SK-N-SH (cell line): ENCODE data around the gene EIF6. TPM values are rescaled to one million over a fixed set of nuclear protein-coding genes. Genes with fewer than 3 reads are reported as not detected.
A peak's percentile ranks its signal among the peaks of the same experiment; 100 is the strongest.

ENCODE experiments used
- CTCF ChIA-PET: fragments of 300-600, 350-600 bp; formaldehyde crosslinking; extraction: SDS; loops from one replicate; lab custom pipeline; 2021; lab: Yijun Ruan, JAX
- POLR2A ChIA-PET: fragments of 350-600 bp; sonication (Branson Sonifier 250); formaldehyde crosslinking; extraction: SDS; loops from one replicate; lab custom pipeline; 2020; ENCODE audit warnings: antibody characterized with exemption, inconsistent platforms; lab: Yijun Ruan, JAX
- DNase-seq: peaks from one replicate; pipeline ENCODE4 v3.0.0; 2012
- H2AFZ ChIP-seq: fragments of 200-600 bp; sonication (generic); 2 replicates; pipeline ENCODE4 v1.8.1; 2016; ENCODE audit warnings: antibody characterized with exemption, mild to moderate bottlenecking, low read depth
- H3F3A ChIP-seq: fragments of 200-600 bp; sonication (generic); replicated peaks from 2 replicates; pipeline ENCODE3; 2016; ENCODE audit warnings: antibody characterized with exemption, mild to moderate bottlenecking; ENCODE audit not compliant: insufficient read depth
- H3K27ac ChIP-seq, 2 experiments: fragments of 200-500 bp in 1 of 2; fragments of 200-600 bp in 1 of 2; sonication (Bioruptor generic) in 1 of 2; sonication (generic), shearing (Covaris generic) in 1 of 2; 2 replicates each; pipeline versions ENCODE4 v1.5.1 to v1.6.1; 2014 to 2016; ENCODE audit warnings: low read depth in 2 of 2, inconsistent platforms in 1 of 2, low read length in 1 of 2, mild to moderate bottlenecking in 1 of 2, mixed read lengths in 1 of 2
- H3K27me3 ChIP-seq: fragments of 200-600 bp; sonication (generic), shearing (Covaris generic); 2 replicates; pipeline ENCODE4 v1.6.1; 2016; ENCODE audit warnings: mixed run types; ENCODE audit not compliant: insufficient read depth
- H3K36me3 ChIP-seq, 2 experiments: fragments of 200-500 bp in 1 of 2; fragments of 200-600 bp in 1 of 2; sonication (Bioruptor generic) in 1 of 2; sonication (generic) in 1 of 2; replicated peaks in 1 of 2; 2 replicates each; pipeline versions ENCODE3 to v1.5.1; 2014 to 2016; ENCODE audit warnings: low read length in 1 of 2, mild to moderate bottlenecking in 1 of 2; ENCODE audit not compliant: insufficient read depth in 2 of 2, control insufficient read depth in 1 of 2
- H3K4me1 ChIP-seq, 2 experiments: fragments of 200-500 bp in 1 of 2; fragments of 200-600 bp in 1 of 2; sonication (Bioruptor generic) in 1 of 2; sonication (generic), shearing (Covaris generic) in 1 of 2; 2 replicates each; pipeline versions ENCODE4 v1.5.1 to v1.6.1; 2014 to 2016; ENCODE audit warnings: low read depth in 1 of 2, low read length in 1 of 2, mixed run types in 1 of 2; ENCODE audit not compliant: insufficient read depth in 2 of 2, control insufficient read depth in 1 of 2
- H3K4me2 ChIP-seq: fragments of 200-600 bp; sonication (generic), shearing (Covaris generic); 2 replicates; pipeline ENCODE4 v1.6.1; 2017; ENCODE audit warnings: mixed run types
- H3K4me3 ChIP-seq, 2 experiments: fragments of 200-500 bp in 1 of 2; fragments of 200-600 bp in 1 of 2; sonication (Bioruptor generic) in 1 of 2; sonication (generic), shearing (Covaris generic) in 1 of 2; 2 replicates each; pipeline versions ENCODE4 v1.5.1 to v1.8.1; 2014 to 2016; ENCODE audit warnings: low read depth in 2 of 2, inconsistent platforms in 1 of 2, low read length in 1 of 2, mild to moderate bottlenecking in 1 of 2, mixed read lengths in 1 of 2, moderate library complexity in 1 of 2
- H3K79me2 ChIP-seq: fragments of 200-600 bp; sonication (generic); 2 replicates; pipeline ENCODE4 v1.8.1; 2017; ENCODE audit warnings: mild to moderate bottlenecking; ENCODE audit not compliant: insufficient read depth
- H3K9ac ChIP-seq: fragments of 200-600 bp; sonication (generic); 2 replicates; pipeline ENCODE4 v1.6.1; 2017; ENCODE audit warnings: mixed run types
- H3K9me2 ChIP-seq: fragments of 200-600 bp; sonication (generic); 2 replicates; pipeline ENCODE4 v1.6.1; 2017; ENCODE audit warnings: mixed run types
- H3K9me3 ChIP-seq: fragments of 200-600 bp; sonication (generic); 2 replicates; pipeline ENCODE4 v1.6.1; 2017; ENCODE audit warnings: mixed run types, mild to moderate bottlenecking, moderate library complexity
- H4K20me1 ChIP-seq: fragments of 200-600 bp; sonication (generic); 2 replicates; pipeline ENCODE4 v1.6.1; 2017; ENCODE audit warnings: mild to moderate bottlenecking, mixed run types; ENCODE audit not compliant: insufficient read depth
- FOSL2 ChIP-seq: IDR thresholded peaks from 2 replicates; pipeline ENCODE4 v1.4.0; 2012; ENCODE audit warnings: low read depth, mild to moderate bottlenecking, moderate library complexity, borderline replicate concordance
- FOXM1 ChIP-seq: IDR thresholded peaks from 2 replicates; pipeline ENCODE4 v1.4.0; 2012; ENCODE audit warnings: low read depth, mild to moderate bottlenecking
- GABPA ChIP-seq: IDR thresholded peaks from 2 replicates; pipeline ENCODE4 v1.4.0; 2012; ENCODE audit warnings: low read depth, mild to moderate bottlenecking
- GATA2 ChIP-seq: sonication (generic); formaldehyde crosslinking; IDR thresholded peaks from 2 replicates; pipeline ENCODE4 v1.5.0; 2020; ENCODE audit warnings: mild to moderate bottlenecking, missing genetic modification reagents
- IRF3 ChIP-seq: fragments of 150-350 bp; IDR thresholded peaks from 2 replicates; pipeline ENCODE4 v1.6.1; 2016; ENCODE audit warnings: mild to moderate bottlenecking, low read depth, low read length
- JUND ChIP-seq: IDR thresholded peaks from 2 replicates; pipeline ENCODE4 v1.4.0; 2012
- NFIC ChIP-seq: IDR thresholded peaks from 2 replicates; pipeline ENCODE4 v1.4.0; 2012; ENCODE audit warnings: borderline replicate concordance
- POLR2AphosphoS5 ChIP-seq: IDR thresholded peaks from 2 replicates; pipeline ENCODE4 v1.6.1; 2012; ENCODE audit warnings: low read depth, low read length
- RAD21 ChIP-seq: IDR thresholded peaks from 2 replicates; pipeline ENCODE4 v1.6.1; 2012; ENCODE audit warnings: mild to moderate bottlenecking, low read length
- RCOR1 ChIP-seq: fragments of 150-350 bp; IDR thresholded peaks from 2 replicates; pipeline ENCODE4 v1.6.1; 2017; ENCODE audit warnings: antibody characterized with exemption, low read length
- RFX5 ChIP-seq: IDR thresholded peaks from 2 replicates; pipeline ENCODE4 v1.6.1; 2012; ENCODE audit warnings: mild to moderate bottlenecking, improper control_type of control experiment, low read length
- RXRA ChIP-seq: IDR thresholded peaks from 2 replicates; pipeline ENCODE4 v1.4.0; 2012; ENCODE audit warnings: low read depth, mild to moderate bottlenecking, borderline replicate concordance
- TAF1 ChIP-seq: IDR thresholded peaks from 2 replicates; pipeline ENCODE4 v1.6.1; 2012; ENCODE audit warnings: low read depth, mild to moderate bottlenecking, low read length, moderate library complexity, borderline replicate concordance
- TCF12 ChIP-seq: IDR thresholded peaks from 2 replicates; pipeline ENCODE4 v1.4.0; 2012
- TEAD4 ChIP-seq: IDR thresholded peaks from 2 replicates; pipeline ENCODE4 v1.4.0; 2012; ENCODE audit warnings: mild to moderate bottlenecking, borderline replicate concordance; ENCODE audit not compliant: insufficient read depth
- YY1 ChIP-seq: IDR thresholded peaks from 2 replicates; pipeline ENCODE4 v1.4.0; 2012; ENCODE audit warnings: low read depth, mild to moderate bottlenecking
- WGBS: methylation state at CpG from one replicate; pipeline ENCODE4 v1.1.6; 2017; ENCODE audit warnings: low lambda C conversion rate; 5-methylcytosine and 5-hydroxymethylcytosine counted together
- polyA plus RNA-seq, 3 experiments: library from polyadenylated mRNA; depleted of rRNA; stranded (reverse); fragments of >200 nt; gene quantifications; 2 replicates each; pipeline ENCODE4 v1.2.3, GENCODE V29; 2012
- TF ChIP-seq, protein P1 (sequence below): IDR thresholded peaks from 2 replicates; pipeline ENCODE4 v1.4.0; 2012; ENCODE audit warnings: low read depth, borderline replicate concordance
- TF ChIP-seq, protein P2 (sequence below): IDR thresholded peaks from 2 replicates; pipeline ENCODE4 v1.4.0; 2012; ENCODE audit warnings: low read depth, borderline replicate concordance
- TF ChIP-seq, protein P3 (sequence below): fragments of 200-600 bp; sonication (generic); IDR thresholded peaks from 2 replicates; pipeline ENCODE4 v1.6.1; 2017; ENCODE audit warnings: antibody characterized with exemption, mild to moderate bottlenecking, moderate library complexity
- TF ChIP-seq, protein P4 (sequence below): IDR thresholded peaks from 2 replicates; pipeline ENCODE4 v1.6.1; 2012; ENCODE audit warnings: mild to moderate bottlenecking, low read depth, low read length, moderate library complexity
- TF ChIP-seq, protein P5 (sequence below): IDR thresholded peaks from 2 replicates; pipeline ENCODE4 v1.4.0; 2012; ENCODE audit warnings: low read depth

The EIF6 gene
- polyA plus RNA-seq, 1 of the 3 experiments (the other 2 are of a cell fraction): 356 TPM

GRCh38 chr20:35326740-35327073 lies 42.1 kb upstream of the EIF6 start (continued):
- TF ChIP-seq, protein P1, sequence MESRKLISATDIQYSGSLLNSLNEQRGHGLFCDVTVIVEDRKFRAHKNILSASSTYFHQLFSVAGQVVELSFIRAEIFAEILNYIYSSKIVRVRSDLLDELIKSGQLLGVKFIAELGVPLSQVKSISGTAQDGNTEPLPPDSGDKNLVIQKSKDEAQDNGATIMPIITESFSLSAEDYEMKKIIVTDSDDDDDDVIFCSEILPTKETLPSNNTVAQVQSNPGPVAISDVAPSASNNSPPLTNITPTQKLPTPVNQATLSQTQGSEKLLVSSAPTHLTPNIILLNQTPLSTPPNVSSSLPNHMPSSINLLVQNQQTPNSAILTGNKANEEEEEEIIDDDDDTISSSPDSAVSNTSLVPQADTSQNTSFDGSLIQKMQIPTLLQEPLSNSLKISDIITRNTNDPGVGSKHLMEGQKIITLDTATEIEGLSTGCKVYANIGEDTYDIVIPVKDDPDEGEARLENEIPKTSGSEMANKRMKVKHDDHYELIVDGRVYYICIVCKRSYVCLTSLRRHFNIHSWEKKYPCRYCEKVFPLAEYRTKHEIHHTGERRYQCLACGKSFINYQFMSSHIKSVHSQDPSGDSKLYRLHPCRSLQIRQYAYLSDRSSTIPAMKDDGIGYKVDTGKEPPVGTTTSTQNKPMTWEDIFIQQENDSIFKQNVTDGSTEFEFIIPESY: no peak
- TF ChIP-seq POLR2AphosphoS5: no peak

DNA sequence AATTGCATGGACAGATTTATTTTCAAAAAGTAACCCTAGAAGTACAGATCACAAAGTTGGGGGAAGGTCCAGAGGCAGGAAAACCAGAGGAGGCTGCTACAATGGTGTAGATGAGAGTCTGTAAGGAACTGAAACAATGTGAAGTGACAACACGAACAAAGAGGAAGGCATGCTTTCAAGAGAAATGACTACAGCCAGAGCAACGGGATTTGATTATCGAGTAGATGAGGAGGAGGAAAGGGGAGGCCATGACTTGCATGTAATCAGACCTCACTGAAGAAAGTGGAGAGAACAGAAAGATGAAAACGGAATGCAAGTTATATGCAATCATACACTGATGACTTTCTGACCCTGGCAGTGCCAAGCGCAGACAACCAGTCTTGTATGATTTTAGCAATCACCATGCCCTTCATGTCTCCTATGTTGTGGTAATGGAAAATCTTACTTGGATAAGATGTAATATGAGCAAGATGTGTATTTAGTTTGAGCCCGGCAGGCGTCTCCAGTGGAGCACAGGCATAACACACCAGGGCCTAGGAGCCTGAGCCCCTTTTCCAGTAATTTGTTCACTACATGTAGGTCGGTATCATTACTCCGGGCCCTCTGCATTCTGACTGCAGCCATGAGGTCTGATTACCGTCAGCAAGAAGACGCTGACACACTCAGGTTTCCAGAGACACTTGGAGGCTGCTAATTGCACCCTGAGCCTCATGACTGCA lies 41.6 kb upstream of the EIF6 start:
- no peak overlapping the region for H3K4me2 ChIP-seq
- H3K79me2 ChIP-seq: no peaks in the 10 kb centered on the region
- no peak for DNase-seq
- 80% methylated on average over 9 of the region's 11 CpGs for WGBS
- H3K36me3 ChIP-seq: peaks cover 0 to 7% of the 10 kb centered on the region in 2 experiments
- H3K9me3 ChIP-seq: no peaks in the 10 kb centered on the region
- no peak overlapping the region for H3K9ac ChIP-seq
- POLR2A ChIA-PET: no interaction called here
- no peaks in the 10 kb centered on the region for H4K20me1 ChIP-seq
- H3K4me3 ChIP-seq: no peak overlapping the region
- TF ChIP-seq FOSL2: no peak
- TF ChIP-seq RAD21: no peak
- TF ChIP-seq, protein P2, sequence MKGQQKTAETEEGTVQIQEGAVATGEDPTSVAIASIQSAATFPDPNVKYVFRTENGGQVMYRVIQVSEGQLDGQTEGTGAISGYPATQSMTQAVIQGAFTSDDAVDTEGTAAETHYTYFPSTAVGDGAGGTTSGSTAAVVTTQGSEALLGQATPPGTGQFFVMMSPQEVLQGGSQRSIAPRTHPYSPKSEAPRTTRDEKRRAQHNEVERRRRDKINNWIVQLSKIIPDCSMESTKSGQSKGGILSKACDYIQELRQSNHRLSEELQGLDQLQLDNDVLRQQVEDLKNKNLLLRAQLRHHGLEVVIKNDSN: no peak
- TF ChIP-seq, protein P3, sequence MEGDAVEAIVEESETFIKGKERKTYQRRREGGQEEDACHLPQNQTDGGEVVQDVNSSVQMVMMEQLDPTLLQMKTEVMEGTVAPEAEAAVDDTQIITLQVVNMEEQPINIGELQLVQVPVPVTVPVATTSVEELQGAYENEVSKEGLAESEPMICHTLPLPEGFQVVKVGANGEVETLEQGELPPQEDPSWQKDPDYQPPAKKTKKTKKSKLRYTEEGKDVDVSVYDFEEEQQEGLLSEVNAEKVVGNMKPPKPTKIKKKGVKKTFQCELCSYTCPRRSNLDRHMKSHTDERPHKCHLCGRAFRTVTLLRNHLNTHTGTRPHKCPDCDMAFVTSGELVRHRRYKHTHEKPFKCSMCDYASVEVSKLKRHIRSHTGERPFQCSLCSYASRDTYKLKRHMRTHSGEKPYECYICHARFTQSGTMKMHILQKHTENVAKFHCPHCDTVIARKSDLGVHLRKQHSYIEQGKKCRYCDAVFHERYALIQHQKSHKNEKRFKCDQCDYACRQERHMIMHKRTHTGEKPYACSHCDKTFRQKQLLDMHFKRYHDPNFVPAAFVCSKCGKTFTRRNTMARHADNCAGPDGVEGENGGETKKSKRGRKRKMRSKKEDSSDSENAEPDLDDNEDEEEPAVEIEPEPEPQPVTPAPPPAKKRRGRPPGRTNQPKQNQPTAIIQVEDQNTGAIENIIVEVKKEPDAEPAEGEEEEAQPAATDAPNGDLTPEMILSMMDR: no peak
- TF ChIP-seq, protein P4, sequence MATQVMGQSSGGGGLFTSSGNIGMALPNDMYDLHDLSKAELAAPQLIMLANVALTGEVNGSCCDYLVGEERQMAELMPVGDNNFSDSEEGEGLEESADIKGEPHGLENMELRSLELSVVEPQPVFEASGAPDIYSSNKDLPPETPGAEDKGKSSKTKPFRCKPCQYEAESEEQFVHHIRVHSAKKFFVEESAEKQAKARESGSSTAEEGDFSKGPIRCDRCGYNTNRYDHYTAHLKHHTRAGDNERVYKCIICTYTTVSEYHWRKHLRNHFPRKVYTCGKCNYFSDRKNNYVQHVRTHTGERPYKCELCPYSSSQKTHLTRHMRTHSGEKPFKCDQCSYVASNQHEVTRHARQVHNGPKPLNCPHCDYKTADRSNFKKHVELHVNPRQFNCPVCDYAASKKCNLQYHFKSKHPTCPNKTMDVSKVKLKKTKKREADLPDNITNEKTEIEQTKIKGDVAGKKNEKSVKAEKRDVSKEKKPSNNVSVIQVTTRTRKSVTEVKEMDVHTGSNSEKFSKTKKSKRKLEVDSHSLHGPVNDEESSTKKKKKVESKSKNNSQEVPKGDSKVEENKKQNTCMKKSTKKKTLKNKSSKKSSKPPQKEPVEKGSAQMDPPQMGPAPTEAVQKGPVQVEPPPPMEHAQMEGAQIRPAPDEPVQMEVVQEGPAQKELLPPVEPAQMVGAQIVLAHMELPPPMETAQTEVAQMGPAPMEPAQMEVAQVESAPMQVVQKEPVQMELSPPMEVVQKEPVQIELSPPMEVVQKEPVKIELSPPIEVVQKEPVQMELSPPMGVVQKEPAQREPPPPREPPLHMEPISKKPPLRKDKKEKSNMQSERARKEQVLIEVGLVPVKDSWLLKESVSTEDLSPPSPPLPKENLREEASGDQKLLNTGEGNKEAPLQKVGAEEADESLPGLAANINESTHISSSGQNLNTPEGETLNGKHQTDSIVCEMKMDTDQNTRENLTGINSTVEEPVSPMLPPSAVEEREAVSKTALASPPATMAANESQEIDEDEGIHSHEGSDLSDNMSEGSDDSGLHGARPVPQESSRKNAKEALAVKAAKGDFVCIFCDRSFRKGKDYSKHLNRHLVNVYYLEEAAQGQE: no peak
- TF ChIP-seq FOXM1: no peak
- TF ChIP-seq, protein P5, sequence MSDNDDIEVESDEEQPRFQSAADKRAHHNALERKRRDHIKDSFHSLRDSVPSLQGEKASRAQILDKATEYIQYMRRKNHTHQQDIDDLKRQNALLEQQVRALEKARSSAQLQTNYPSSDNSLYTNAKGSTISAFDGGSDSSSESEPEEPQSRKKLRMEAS: no peak
- no peak for TF ChIP-seq RXRA
- no peak for TF ChIP-seq JUND
- no peak for TF ChIP-seq POLR2AphosphoS5
- no peak for TF ChIP-seq NFIC
- no peak for TF ChIP-seq IRF3
- TF ChIP-seq RCOR1: no peak
- TF ChIP-seq TCF12: no peak
- no peak for TF ChIP-seq RFX5
- no peak for TF ChIP-seq TAF1
- no peak for TF ChIP-seq TEAD4
- no peak for TF ChIP-seq GABPA
- TF ChIP-seq YY1: no peak
- TF ChIP-seq GATA2 (CRISPR knock-in tag): no peak
- no peaks in the 10 kb centered on the region for H3K9me2 ChIP-seq
- no peaks in the 10 kb centered on the region for H3K27me3 ChIP-seq
- CTCF ChIA-PET: interaction anchor here (1.1 to 1.3 kb wide), 2 partner anchors 19 kb away, joined by 3 read pairs; no protein-coding TSS in a partner anchor
- H3K4me1 ChIP-seq: peaks cover 16 to 17% of the 10 kb centered on the region in 2 experiments; a peak in 3 of 4 replicates
- H2AFZ ChIP-seq: no peak overlapping the region
- peak overlapping the region in 1 of 2 experiments; percentile 62; a peak in 2 of 4 replicates for H3K27ac ChIP-seq
- H3F3A ChIP-seq: peaks cover 5% of the 10 kb centered on the region
